CD4-positive, alpha-beta T cell treated with Interleukin-4 for 4 hours (primary cell): ENCODE results near the gene ANKRD27.
"Not testable (repeated sequence)": the region's sequence is repeated elsewhere in the genome, so short reads cannot be mapped to it uniquely, and the experiment has no call there.

ENCODE experiments used
- DNase-seq: peaks from one replicate; pipeline ENCODE4 v3.0.0-alpha.2; 2020

Gene ANKRD27

GRCh38 chr19:32652331-32652730, 22.6 kb downstream of the ANKRD27 start:
- DNase-seq, result not testable (repeated sequence)

- DNase-seq, result no peak
Measured at GRCh38 chr19:32651729-32652140, 23.2 kb downstream of the ANKRD27 start.

GRCh38 chr19:32650671-32651070, 24.3 kb downstream of the ANKRD27 start:
- no peak for DNase-seq

GRCh38 chr19:32649751-32650150, 25.2 kb downstream of the ANKRD27 start:
- DNase-seq, result no peak

- no peak for DNase-seq
Measured at GRCh38 chr19:32647361-32647760, 27.6 kb downstream of the ANKRD27 start.

- DNase-seq, result no peak
Measured at GRCh38 chr19:32646556-32646955, 28.4 kb downstream of the ANKRD27 start.

- DNase-seq, result peak; percentile 78
Measured at GRCh38 chr19:32642771-32643170, 32.2 kb downstream of the ANKRD27 start.

- no peak for DNase-seq
Measured at GRCh38 chr19:32638625-32639024, 36.4 kb downstream of the ANKRD27 start.

- DNase-seq, result no peak
Measured at GRCh38 chr19:32637480-32637879, 37.5 kb downstream of the ANKRD27 start.

- no peak for DNase-seq
Measured at GRCh38 chr19:32631381-32631780, 43.6 kb downstream of the ANKRD27 start.

- DNase-seq, result no peak
Measured at GRCh38 chr19:32630338-32630737, 44.6 kb downstream of the ANKRD27 start.

GRCh38 chr19:32627714-32628270, 47.2 kb downstream of the ANKRD27 start:
- DNase-seq, result no peak

- no peak for DNase-seq
Measured at GRCh38 chr19:32626969-32627368, 48.0 kb downstream of the ANKRD27 start.

GRCh38 chr19:32624410-32624809, 50.6 kb downstream of the ANKRD27 start:
- DNase-seq, result no peak

- no peak for DNase-seq
Measured at GRCh38 chr19:32622002-32622401, 53.0 kb downstream of the ANKRD27 start.

GRCh38 chr19:32619051-32619685, 55.8 kb downstream of the ANKRD27 start:
- no peak for DNase-seq

GRCh38 chr19:32615569-32615968, 59.4 kb downstream of the ANKRD27 start:
- no peak for DNase-seq

GRCh38 chr19:32614916-32615315, 60.1 kb downstream of the ANKRD27 start:
- DNase-seq, result no peak

- no peak for DNase-seq
Measured at GRCh38 chr19:32613008-32613407, 62.0 kb downstream of the ANKRD27 start.

- no peak for DNase-seq
Measured at GRCh38 chr19:32611161-32611560, 63.8 kb downstream of the ANKRD27 start.

- no peak for DNase-seq
Measured at GRCh38 chr19:32607479-32607878, 67.5 kb downstream of the ANKRD27 start.

- no peak for DNase-seq
Measured at GRCh38 chr19:32606289-32606688, 68.7 kb downstream of the ANKRD27 start.

GRCh38 chr19:32605544-32605943, 69.4 kb downstream of the ANKRD27 start:
- DNase-seq, result no peak

- DNase-seq, result no peak
Measured at GRCh38 chr19:32603961-32604360, 71.0 kb downstream of the ANKRD27 start.

- DNase-seq, result peak; percentile 60
Measured at GRCh38 chr19:32599736-32600157, 75.2 kb downstream of the ANKRD27 start.
